Subcutaneous adipose tissue (tissue), 4 donors: Measurements from ENCODE around the gene EPSTI1. TPM values are rescaled to one million over a fixed set of nuclear protein-coding genes. Genes with fewer than 3 reads are reported as not detected.

Experiments used
- CTCF ChIP-seq: fragments of 450-650 bp; IDR thresholded peaks from one replicate; pipeline ENCODE4 v1.5.1; 2016; ENCODE audit warnings: low read depth, mild to moderate bottlenecking, control low read depth, antibody characterized with exemption, moderate library complexity
- total RNA-seq, 4 donors: library from RNA; depleted of rRNA; stranded (reverse); fragments of >200 nt; gene quantifications; one replicate each; pipeline ENCODE4 v1.1.0, GENCODE V29; 2016

Gene EPSTI1
- total RNA-seq, 4 donors from 2014 or later = 4.4 to 18.5 (median 12.0) TPM

GRCh38 chr13:43016226-43016625 is 24.2 kb upstream of the EPSTI1 start:
- no peak for TF ChIP-seq CTCF

DNA sequence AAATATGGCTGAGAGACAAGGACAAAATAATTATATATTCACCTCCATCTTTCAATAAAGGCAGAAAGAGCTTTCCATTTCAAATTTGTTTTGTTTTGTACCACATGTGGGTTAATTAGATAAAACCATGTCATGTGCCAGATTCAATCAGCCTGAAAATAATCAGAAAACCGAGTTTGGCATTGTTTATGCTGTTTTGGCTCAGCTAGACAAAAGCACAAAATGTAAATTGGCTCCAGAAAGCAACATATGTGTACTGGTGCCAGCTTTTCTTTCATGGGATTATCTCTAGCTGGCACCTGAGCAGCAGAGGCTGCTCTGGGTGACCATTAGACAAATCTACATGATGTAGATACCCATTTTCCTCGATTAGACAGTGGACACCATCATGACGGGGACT is 22.1 kb upstream of the EPSTI1 start:
- TF ChIP-seq CTCF = no peak

DNA sequence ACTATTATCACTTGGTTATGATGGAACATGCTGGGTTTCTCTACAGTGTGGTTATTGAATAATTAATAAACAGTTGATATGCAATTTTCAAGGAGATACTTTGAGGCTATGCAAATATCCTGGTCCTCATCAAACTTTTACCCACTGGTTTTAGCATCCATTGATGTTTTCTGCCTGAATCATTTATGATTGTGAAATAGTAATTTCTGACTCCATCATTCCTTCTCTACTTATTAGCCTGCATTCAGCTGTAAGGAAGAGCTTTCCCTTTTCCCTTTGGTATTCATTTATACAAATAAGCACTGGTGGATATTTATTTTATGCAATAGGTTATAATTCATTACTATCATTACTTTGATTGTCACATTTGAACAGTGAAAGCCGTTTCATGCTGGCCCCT is 17.5 kb upstream of the EPSTI1 start:
- TF ChIP-seq CTCF = no peak

DNA sequence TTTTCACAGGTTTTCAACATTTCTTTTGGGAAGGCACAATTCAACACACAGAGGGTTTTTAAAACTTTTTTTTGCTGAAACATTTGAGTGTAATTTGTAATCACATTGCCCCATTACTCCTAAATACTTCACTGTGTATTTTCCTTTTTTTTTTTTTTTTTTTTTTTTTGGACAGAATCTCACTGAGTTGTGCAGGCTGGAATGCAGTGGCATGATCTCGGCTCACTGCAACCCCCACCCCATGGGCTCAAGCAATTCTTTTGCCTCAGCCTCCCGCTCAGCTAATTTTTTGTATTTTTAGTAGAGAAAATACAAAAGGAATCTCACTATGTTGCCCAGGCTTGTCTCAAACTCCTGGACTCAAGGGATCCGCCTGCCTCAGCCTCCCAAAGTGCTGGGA is 16.6 kb upstream of the EPSTI1 start:
- TF ChIP-seq CTCF = no peak

DNA sequence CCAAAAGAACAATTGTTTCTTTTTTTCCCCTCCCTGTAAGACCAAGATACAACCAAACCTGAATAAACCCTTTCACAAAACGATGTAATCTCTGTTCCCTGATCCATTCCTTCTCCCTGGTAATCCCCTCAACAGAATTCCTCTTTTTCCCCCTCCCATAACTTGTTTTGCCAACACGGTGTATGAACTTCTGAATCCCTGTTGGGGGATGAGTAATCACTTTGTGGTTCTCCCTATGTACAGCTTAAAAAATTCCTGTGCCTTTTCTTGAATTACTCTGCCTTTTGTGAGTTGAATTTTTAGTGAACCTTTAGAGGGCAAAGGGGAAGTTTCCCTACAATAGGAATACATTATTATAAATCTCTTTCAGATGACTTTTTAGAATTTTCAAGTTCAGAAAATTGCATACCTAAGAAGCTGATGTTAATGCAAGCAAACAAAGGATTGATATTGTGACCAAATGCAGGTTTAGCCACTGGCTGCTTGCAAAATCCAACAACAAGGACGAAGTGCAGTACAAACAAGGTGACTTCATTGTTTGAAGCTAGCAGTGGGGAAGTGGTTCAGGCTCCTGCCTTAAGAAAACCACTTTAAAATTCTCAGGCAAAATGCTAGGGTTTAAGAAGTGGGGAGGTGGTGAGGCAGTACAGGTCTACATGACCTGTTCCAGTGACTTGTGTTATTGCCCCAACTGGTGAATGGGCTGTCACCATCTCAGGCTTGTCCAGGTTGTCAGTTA is 15.0 kb upstream of the EPSTI1 start:
- no peak for TF ChIP-seq CTCF

DNA sequence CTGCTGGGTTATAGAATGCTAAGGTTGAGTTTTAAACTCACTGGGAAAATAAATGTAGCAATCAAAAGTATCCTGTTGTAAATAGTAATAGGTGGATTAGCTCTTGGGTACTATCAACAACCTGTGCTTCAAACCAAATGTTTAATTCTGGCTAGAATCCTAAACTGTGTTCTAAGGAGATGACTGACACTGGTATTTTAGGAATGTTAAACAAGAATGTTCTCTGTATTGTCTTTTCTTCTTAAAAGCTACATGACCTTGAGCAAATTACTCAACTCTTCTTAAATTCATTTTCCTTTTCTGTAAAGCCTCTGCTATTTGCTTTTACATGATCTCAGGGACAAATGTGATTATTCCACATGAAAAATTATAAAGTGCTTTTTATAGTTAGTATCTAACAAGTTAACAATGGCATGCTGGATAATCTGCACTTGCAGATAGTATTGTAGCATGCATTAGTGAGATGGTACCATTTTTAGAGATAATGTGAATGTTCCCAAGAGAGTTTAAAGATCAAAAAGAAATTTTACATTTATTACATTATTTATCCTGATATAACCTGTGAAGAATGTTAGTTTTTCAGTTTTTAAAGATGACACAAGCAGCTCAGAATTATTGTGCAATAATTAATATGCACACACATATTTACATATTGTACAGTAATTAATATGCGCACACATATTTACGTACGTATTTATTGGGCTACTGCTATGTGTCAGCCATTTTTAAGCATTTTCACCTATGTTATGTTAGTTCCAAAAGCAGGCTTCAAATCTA is 13.6 kb upstream of the EPSTI1 start:
- no peak for TF ChIP-seq CTCF

DNA sequence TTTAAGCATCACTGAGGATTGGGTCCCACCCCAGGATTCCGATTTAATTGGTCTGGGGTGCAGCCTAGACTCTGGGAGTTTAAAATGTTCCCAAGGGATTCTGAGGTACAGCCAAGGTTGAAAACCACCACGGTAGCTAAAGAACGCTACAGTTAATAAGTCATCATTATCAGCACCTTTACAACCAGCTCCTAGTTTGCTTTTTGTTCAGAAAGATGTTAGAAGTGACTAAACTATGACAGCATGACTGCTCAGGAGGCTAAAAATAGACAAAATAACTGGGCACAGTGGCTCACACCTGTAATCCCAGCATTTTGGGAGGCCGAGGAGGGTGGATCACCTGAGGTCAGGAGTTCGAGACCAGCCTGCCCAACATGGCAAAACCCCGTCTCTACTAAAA is 11.7 kb upstream of the EPSTI1 start:
- TF ChIP-seq CTCF = no peak
